Islet of Langerhans (tissue), 1 donor: ENCODE data around the gene ITGB1BP1.

Source experiments
- FAIRE-seq: peaks from one replicate; lab custom pipeline; 2011; peaks lifted over from hg19 to GRCh38; lab: Jason Lieb, UNC

ITGB1BP1 gene, protein sequence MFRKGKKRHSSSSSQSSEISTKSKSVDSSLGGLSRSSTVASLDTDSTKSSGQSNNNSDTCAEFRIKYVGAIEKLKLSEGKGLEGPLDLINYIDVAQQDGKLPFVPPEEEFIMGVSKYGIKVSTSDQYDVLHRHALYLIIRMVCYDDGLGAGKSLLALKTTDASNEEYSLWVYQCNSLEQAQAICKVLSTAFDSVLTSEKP

GRCh38 chr2:9423100-9423921 is at the start of gene ITGB1BP1, which contains the start of gene CPSF3:
Gene ITGB1BP1 (minus strand): TSS chr2:9423528. CDS start chr2:9418697, 4,831 bp downstream.
Gene CPSF3 (plus strand): TSS chr2:9423654. CDS start chr2:9423774, 120 bp downstream.
- FAIRE-seq: no peak

GRCh38 chr2:9472511-9472910 is 49.2 kb upstream of the ITGB1BP1 start:
- no peak for FAIRE-seq

DNA sequence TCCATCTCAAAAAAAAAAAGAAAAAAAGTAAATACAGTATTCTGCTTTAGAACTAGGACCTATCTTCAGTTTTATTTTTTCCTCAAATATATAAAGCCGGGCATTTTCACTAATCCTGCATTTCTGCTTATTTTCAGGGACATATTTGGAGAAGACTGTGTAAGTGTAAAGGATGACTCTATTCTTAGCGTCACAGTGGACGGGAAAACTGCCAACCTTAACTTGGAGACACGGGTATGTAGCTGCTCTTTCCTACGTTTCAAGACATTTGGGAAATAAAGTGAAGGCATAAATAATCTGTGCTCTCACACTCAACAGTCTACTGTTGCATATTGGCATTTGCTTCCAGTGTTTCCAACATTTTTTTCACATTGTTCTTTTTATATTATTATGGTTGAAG is 47.9 kb upstream of the ITGB1BP1 start:
- no peak for FAIRE-seq

- no peak for FAIRE-seq
Measured at GRCh38 chr2:9467687-9468086, 44.4 kb upstream of the ITGB1BP1 start.

DNA sequence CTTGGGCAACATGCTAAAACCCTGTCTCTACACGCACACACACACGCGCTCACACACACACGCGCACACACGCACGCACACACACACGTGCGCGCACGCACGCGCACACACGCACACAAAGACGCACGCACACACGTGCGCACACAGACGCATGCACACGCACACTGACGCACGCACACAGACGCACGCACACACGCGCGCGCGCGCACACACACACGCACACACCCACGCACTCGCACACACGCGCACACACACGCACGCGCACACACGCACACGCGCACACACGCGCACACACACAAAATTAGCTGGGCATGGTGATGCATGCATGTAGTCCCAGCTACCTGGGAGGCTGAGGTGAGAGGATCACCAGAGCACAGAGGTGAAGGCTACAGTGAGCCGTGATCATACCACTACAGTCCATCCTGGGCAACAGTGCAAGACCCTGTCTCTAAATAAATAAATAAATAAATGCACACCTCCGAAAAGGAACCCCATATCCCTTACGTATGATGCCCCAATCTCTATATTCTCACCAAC is 42.9 kb upstream of the ITGB1BP1 start:
- FAIRE-seq: no peak

DNA sequence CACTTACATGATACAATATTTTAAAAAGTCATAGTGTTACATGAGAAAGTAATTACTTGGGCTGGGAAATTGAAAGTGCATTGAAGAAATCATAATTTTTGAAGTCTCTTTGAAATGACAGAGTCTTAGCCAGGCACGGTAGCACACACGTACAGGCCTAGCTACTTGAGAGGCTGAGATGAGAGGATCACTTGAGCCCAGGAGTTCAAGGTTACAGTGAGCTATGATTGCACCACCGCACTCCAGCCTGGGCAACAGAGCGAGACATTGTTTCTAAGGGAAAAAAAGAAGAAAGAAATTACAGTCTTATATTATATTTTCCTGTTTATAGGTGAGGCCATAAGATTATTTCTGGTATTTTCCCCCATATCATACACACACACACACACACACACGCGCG is 41.8 kb upstream of the ITGB1BP1 start:
- no peak for FAIRE-seq

DNA sequence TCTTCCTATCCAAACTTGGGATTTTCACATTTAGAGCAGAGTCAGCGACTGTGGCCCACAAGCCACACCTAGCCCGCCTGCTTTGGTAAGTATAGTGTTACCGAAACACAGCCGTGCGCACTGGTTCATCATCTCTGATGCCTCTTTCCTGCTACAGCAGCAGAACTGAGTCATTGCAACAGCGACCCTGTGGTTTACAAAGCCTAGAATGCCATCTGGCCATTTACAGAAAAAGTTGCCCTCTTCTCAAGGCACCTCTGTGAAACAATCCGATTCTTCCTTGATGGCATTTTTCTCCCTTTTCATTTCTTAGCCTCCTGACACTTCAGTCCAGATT is 40.3 kb upstream of the ITGB1BP1 start:
- FAIRE-seq: no peak

- no peak for FAIRE-seq
Measured at GRCh38 chr2:9462886-9463697, 39.8 kb upstream of the ITGB1BP1 start.

DNA sequence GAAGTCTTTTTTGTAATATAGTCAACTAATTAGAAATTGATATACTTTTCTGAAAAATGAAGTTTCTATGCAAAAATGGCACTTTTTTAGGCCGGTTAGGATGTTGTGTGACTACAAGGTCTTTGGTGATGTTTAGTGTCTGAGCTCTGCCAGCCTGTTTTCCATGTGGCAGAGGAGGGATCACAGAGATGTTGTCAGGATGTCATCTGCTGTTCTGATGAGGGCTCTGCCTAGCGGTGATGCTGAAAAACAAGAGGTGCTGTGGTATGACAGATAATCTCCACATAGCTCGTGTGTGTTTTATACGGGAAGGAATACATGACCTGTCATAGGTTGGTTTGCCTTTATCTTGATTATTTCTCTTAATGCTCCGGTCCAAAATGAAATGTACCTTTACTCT is 39.0 kb upstream of the ITGB1BP1 start:
- FAIRE-seq: no peak

GRCh38 chr2:9461079-9461478 is 37.8 kb upstream of the ITGB1BP1 start:
- no peak for FAIRE-seq

DNA sequence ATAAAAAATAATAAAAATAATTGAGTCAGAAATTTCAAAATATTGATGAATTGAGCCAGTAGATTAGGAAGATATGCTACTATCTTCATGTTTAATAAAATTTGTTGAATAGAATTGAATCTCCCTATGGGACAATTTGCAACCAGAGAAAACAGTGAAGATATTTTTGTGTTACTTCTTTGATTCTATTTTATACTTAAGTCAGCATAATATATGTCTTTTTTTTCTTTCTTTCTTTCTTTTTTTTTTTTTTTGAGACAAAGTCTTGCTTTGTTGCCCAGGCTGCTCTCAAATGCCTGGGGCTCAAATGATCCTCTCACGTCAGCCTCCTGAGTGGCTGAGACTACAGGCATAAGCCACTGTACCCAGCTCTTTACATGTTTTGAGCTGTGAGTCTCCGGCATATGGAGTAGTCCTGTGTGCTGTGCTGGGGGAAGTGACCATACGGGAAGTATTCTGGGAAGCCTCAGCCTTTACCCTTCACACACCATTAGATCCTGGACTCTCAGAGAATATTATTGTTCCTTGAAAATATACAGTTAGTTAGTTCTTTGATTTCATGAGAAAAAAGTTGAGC is 37.2 kb upstream of the ITGB1BP1 start:
- FAIRE-seq: no peak

DNA sequence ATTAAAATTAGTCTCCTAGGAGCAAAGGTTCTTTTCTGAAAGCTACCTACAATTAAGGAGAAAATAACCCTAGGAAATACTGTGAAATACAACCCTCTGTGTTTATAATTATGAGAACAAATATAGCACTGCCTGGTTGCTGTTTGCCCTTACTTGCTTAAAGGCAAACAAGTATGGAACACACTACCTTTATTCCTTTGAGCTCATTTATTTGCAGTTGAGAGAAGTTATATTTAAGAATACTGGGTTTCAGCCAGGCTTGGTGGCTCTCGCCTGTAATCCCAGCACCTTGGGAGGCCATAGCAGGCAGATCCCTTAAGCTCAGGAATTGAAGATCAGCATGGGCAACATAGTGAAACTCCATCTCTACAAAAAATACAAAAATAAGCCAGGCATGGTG is 27.9 kb upstream of the ITGB1BP1 start:
- no peak for FAIRE-seq

GRCh38 chr2:9445089-9445488 is 21.8 kb upstream of the ITGB1BP1 start:
- no peak for FAIRE-seq

- FAIRE-seq: no peak
Measured at GRCh38 chr2:9443526-9443925, 20.2 kb upstream of the ITGB1BP1 start.

DNA sequence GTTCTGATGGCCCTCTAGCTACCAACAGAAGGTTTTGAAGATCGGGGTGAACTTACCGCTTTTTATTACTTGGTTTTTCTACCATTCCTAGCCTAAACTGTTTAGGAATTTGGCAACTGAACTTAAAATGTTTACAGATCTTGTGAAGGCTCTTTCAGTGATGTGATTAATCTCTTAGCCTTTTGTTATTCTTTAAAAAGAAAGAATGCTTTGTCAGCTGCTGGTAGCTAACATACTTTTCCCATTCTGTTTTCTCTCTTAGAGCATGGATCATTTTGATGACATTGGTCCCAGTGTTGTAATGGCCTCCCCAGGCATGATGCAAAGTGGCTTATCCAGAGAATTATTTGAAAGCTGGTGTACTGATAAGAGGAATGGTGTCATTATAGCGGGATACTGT is 18.2 kb upstream of the ITGB1BP1 start:
- FAIRE-seq: no peak

- FAIRE-seq: no peak
Measured at GRCh38 chr2:9440058-9440727, 16.9 kb upstream of the ITGB1BP1 start.

- FAIRE-seq: no peak
Measured at GRCh38 chr2:9439536-9439935, 16.2 kb upstream of the ITGB1BP1 start.

DNA sequence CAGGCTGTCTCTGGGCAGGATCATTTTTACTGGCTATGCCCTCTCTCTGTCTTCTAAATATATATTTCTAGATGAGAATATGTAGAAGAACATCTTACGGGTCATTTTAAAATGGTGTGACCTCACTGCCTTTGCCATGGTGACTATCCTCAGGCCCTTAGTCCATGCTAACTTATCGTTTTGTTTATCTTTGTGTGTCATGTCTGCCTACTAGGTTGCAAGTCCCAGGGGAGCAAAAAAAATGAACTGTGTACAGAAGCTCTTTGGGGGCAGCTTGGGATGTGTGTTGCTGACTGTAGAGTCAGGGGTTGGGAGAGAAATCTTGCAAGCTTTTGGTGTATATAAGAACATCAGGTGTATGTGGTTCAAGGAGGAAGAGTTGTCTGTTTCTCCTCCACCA is 11.2 kb upstream of the ITGB1BP1 start:
- no peak for FAIRE-seq

GRCh38 chr2:9430316-9431293 is 7.3 kb upstream of the ITGB1BP1 start:
- FAIRE-seq: no peak

- no peak for FAIRE-seq
Measured at GRCh38 chr2:9428965-9429577, 5.7 kb upstream of the ITGB1BP1 start.
